KMS-11 (cell line): ENCODE measurements around the gene CAMSAP1.

Source experiments
- H2AFZ ChIP-seq: fragments of 200-600 bp; sonication (generic); 2 replicates; pipeline ENCODE4 v1.6.1; 2016; ENCODE audit warnings: antibody characterized with exemption, mixed run types, low read depth
- H3K27ac ChIP-seq: fragments of 200-600 bp; sonication (generic); 2 replicates; pipeline ENCODE4 v1.6.1; 2016; ENCODE audit warnings: mild to moderate bottlenecking, mixed run types
- H3K27me3 ChIP-seq: fragments of 200-600 bp; sonication (generic); 2 replicates; pipeline ENCODE4 v1.6.1; 2017; ENCODE audit warnings: mild to moderate bottlenecking, low read depth, mixed run types, moderate library complexity; ENCODE audit not compliant: insufficient read depth
- H3K36me3 ChIP-seq: fragments of 200-600 bp; sonication (generic); 2 replicates; pipeline ENCODE4 v1.6.1; 2017; ENCODE audit warnings: mild to moderate bottlenecking, mixed run types; ENCODE audit not compliant: insufficient read depth
- H3K4me1 ChIP-seq: fragments of 200-600 bp; sonication (generic); 2 replicates; pipeline ENCODE4 v1.6.1; 2016; ENCODE audit warnings: mild to moderate bottlenecking, low read depth, mixed run types; ENCODE audit not compliant: poor library complexity, severe bottlenecking
- H3K4me2 ChIP-seq: fragments of 200-600 bp; sonication (generic); 2 replicates; pipeline ENCODE4 v1.7.0; 2016; ENCODE audit warnings: mild to moderate bottlenecking, mixed run types
- H3K4me3 ChIP-seq: fragments of 200-600 bp; sonication (generic); IDR thresholded peaks from 2 replicates; pipeline ENCODE4 v1.6.1; 2017; ENCODE audit warnings: low read depth, low read length, mixed read lengths; ENCODE audit not compliant: insufficient read depth
- H3K79me2 ChIP-seq: fragments of 200-600 bp; sonication (generic); 2 replicates; pipeline ENCODE4 v1.6.1; 2016; ENCODE audit warnings: low read depth, mixed run types; ENCODE audit not compliant: insufficient read depth
- H3K9ac ChIP-seq: fragments of 200-600 bp; sonication (generic); 2 replicates; pipeline ENCODE4 v1.6.1; 2016; ENCODE audit warnings: mild to moderate bottlenecking, mixed run types
- H4K20me1 ChIP-seq: fragments of 200-600 bp; sonication (generic); 2 replicates; pipeline ENCODE4 v1.6.1; 2016; ENCODE audit warnings: mild to moderate bottlenecking, mixed run types; ENCODE audit not compliant: insufficient read depth
- TF ChIP-seq, protein P1 (sequence below): fragments of 200-600 bp; sonication (generic); conservative IDR thresholded peaks from 2 replicates; pipeline ENCODE4 v1.6.1; 2017; ENCODE audit warnings: low read depth, mild to moderate bottlenecking, antibody characterized with exemption, low read length, moderate library complexity, mixed read lengths

The CAMSAP1 gene

DNA sequence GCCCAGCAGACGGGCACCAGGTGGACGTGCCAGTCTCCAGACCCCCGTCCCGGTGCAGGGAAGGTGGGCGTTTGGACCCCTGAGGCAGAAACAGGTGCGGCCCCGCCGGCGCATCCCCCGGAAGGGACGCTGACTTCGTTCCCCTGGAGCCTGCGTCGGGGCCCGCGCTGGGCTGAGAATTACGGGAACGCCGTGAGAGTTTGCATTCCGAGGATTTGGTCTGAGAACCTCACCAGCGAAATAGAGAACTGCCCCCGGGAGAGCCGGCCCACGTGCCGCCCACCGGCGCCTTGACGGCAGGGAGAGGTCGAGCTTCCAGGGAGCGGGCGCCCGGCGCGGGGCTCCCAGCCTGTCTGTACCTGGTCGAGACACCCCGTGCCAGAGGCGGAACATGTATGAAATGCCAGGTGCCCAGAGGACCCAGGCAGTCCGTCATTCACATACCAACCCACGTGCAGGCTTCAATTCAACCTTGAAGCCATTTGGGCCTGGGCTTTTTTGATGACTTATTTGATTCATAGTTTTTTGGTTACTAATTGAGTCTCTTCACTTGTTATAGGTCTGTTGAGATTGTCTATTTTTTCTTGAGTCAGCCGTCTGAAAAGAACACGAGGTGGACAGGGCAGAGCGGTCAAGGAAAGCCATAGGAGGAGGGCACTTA, 877 bp upstream of the CAMSAP1 start:
- Histone ChIP-seq H4K20me1 (no peaks in the 10 kb centered on the region), H3K36me3 (no peaks in the 10 kb centered on the region), H3K27ac (no peak overlapping the region), H3K27me3 (no peaks in the 10 kb centered on the region), H3K4me1 (peaks cover 14% of the 10 kb centered on the region), H2AFZ (peak overlapping the region; percentile 75), H3K4me2 (peak overlapping the region; percentile 88), H3K79me2 (peaks cover 30% of the 10 kb centered on the region), H3K4me3 (no peak overlapping the region), H3K9ac (no peak overlapping the region; the same call in 1 of the 2 replicates)
- TF ChIP-seq, protein P1, sequence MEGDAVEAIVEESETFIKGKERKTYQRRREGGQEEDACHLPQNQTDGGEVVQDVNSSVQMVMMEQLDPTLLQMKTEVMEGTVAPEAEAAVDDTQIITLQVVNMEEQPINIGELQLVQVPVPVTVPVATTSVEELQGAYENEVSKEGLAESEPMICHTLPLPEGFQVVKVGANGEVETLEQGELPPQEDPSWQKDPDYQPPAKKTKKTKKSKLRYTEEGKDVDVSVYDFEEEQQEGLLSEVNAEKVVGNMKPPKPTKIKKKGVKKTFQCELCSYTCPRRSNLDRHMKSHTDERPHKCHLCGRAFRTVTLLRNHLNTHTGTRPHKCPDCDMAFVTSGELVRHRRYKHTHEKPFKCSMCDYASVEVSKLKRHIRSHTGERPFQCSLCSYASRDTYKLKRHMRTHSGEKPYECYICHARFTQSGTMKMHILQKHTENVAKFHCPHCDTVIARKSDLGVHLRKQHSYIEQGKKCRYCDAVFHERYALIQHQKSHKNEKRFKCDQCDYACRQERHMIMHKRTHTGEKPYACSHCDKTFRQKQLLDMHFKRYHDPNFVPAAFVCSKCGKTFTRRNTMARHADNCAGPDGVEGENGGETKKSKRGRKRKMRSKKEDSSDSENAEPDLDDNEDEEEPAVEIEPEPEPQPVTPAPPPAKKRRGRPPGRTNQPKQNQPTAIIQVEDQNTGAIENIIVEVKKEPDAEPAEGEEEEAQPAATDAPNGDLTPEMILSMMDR: no peak

DNA sequence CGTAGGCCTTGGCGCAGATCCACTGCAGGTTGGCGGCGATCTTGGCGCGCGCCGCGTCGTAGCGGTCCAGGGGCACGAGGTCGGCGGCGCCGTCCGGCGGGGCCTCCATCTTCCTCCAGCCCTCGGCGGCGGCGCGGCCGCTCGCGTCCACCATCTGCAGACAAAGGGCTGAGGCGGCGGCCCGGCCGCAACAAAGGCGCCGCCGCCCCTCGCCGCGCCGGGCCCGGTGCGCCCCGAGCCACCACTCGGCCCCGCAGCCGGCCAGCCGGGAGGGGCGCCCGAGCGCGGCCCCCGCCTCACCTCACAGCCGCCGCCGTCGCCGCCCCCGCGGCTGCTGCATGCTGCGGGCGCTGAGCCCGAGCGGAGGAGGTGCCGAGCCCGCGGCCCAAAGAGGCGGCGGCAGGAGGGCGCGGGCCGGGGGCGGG, 328 bp downstream of the CAMSAP1 start:
- no peak overlapping the region for H3K4me3 ChIP-seq
- peaks cover 14% of the 10 kb centered on the region for H3K4me1 ChIP-seq
- no peaks in the 10 kb centered on the region for H3K27me3 ChIP-seq
- H2AFZ ChIP-seq: no peak overlapping the region; the same call in 1 of the 2 replicates
- no peaks in the 10 kb centered on the region for H3K36me3 ChIP-seq
- no peak overlapping the region for H3K4me2 ChIP-seq
- no peak overlapping the region for H3K9ac ChIP-seq
- peaks cover 42% of the 10 kb centered on the region for H3K79me2 ChIP-seq
- H4K20me1 ChIP-seq: no peaks in the 10 kb centered on the region
- no peak overlapping the region for H3K27ac ChIP-seq
- TF ChIP-seq, protein P1: no peak

DNA sequence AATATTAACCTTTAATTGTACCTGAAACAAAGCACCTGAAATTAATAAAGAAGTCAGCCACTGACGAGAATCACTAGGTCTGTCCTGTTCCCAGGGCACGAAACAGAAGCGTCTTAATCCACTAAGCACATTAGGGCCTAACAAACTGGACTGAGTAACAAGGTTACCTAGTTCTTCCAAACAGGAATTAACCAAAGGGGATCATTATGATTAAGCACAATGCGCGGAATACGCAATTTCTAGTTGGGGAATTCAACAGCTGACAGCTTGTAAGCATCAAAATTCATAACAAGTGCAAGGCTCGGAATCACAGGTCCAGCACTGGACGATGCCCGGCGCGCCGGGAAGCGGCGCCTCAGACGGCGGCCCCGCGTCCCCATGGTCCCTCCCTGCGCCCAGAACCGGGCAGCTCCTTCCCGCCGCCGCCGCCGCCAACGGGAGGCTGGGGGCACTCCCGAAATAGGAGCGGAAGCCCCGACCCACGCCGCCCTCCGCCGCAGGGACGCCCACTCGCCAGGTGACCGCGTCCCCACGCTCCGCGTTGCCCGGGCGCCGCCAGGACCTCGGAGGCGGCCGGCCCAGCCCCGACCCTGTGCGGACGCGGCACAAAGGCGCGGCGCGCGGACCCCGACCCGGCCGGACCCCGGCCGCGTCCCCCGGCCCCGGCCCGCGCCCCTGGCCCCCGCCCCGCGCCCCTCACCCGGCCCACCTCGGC, 898 bp downstream of the CAMSAP1 start:
- Histone ChIP-seq H3K4me1 (peaks cover 14% of the 10 kb centered on the region), H3K4me2 (0 out of 2 replicates have a peak overlapping the region, but pooled peaks have one; percentile 43), H2AFZ (no peak overlapping the region; the same call in 1 of the 2 replicates), H3K27ac (no peak overlapping the region), H3K27me3 (no peaks in the 10 kb centered on the region), H3K79me2 (peaks cover 45% of the 10 kb centered on the region), H3K4me3 (no peak overlapping the region), H4K20me1 (no peaks in the 10 kb centered on the region), H3K9ac (no peak overlapping the region), H3K36me3 (no peaks in the 10 kb centered on the region)
- TF ChIP-seq, protein P1: no peak

DNA sequence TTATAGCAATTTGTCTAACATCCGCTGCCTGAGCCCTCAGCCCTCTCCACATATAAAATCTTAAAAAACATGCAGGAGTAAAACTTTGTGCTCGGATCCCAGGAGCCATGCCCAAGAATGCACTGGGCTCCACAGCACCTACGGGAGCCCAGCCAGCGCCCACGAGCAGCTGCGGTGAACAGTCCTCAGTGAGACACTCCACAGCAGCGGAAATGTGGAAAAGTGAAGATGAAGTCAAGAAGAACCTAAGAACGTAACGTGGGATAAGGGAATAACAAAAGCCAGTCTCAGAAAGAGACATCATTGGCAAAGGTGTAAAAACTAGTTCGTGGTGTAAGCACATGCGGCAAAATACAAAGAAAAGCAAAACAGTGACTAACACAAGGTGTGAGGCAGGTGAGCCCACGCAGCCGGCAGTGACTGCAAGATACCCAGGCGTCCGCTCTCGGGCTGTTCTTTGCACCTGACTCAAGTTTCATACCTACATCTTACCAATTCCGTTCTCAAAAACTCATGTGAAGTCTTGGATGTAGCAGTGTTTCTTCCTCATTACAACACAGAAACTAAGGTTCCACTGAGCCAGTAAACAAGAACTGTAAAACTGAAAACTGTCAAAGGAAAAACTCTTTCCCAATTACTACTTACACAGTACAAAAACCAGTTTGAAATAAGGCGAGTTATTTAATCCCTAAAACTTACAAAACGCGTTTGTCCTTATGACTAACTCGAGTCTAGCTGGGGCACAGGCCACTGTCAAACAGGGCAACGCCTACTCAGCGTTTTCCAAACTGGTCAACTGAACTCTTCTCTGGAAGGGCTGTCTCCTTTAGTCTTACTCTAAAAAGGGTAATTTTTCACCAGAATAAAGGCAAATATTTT, 1.7 kb downstream of the CAMSAP1 start:
- no peaks in the 10 kb centered on the region for H4K20me1 ChIP-seq
- no peak overlapping the region for H2AFZ ChIP-seq
- no peak overlapping the region for H3K4me3 ChIP-seq
- H3K79me2 ChIP-seq: peaks cover 54% of the 10 kb centered on the region
- no peak overlapping the region for H3K27ac ChIP-seq
- H3K27me3 ChIP-seq: no peaks in the 10 kb centered on the region
- TF ChIP-seq, protein P1: no peak
- 0 out of 2 replicates have a peak overlapping the region, but pooled peaks have one; percentile 43 for H3K4me2 ChIP-seq
- no peak overlapping the region for H3K9ac ChIP-seq
- H3K36me3 ChIP-seq: no peaks in the 10 kb centered on the region
- H3K4me1 ChIP-seq: peaks cover 14% of the 10 kb centered on the region
